MM.1S (cell line): ENCODE results near the gene CLEC17A.

Experiments used
- EZH2 ChIP-seq: fragments of 300-600 bp; sonication (generic); optimal IDR thresholded peaks from 2 replicates; pipeline ENCODE3; 2017; ENCODE audit warnings: low read depth, mild to moderate bottlenecking, antibody characterized with exemption, low read length, mixed read lengths
- EZH2phosphoT487 ChIP-seq: fragments of 300-600 bp; sonication (generic); IDR thresholded peaks from 2 replicates; pipeline ENCODE4 v1.6.1; 2018; ENCODE audit warnings: antibody characterized with exemption, low read length
- TF ChIP-seq, protein P1 (sequence below): fragments of 300-600 bp; sonication (generic); IDR thresholded peaks from 2 replicates; pipeline ENCODE4 v1.5.1; 2016; ENCODE audit warnings: antibody characterized with exemption, low read length, mixed read lengths

DNA sequence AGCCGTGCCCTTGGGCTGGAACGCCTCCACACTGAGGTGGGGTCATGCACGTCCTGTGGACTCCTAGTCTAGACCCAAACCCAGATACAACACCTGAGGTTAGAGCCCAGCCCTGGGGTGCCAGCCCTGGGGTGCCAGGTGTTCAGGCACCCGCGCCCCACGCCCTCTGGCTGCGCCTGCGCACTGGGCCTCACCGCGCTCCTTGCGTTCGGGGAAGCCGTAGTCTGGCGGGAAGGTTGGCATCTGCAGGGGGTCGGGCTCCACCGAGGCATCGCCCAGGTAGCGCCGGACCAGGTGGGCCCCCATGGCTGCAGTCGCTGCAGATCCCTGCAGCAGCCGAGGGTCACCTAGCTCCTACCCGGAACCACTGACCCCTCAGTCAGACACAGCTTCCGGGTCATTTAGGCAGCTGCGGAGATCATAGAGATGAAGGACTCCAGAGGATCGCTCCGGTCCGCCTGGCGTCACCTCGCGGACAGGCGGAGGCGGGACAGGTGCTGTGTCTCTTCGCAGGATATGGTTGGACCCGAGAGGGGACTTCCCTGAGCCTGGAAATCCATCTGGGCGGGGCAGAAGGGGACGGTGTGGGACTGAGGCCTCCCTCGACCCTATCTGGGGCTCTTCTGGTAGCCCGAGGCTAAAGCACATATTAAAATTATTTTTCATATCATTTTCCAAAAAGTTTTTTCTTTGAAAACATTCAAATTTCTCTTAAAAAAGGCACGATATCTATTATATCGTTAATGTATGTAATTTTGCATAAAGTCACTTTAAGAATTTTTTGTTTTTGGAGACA, 11.0 kb upstream of the CLEC17A start, which contains the start of gene NDUFB7:
- TF ChIP-seq, protein P1, sequence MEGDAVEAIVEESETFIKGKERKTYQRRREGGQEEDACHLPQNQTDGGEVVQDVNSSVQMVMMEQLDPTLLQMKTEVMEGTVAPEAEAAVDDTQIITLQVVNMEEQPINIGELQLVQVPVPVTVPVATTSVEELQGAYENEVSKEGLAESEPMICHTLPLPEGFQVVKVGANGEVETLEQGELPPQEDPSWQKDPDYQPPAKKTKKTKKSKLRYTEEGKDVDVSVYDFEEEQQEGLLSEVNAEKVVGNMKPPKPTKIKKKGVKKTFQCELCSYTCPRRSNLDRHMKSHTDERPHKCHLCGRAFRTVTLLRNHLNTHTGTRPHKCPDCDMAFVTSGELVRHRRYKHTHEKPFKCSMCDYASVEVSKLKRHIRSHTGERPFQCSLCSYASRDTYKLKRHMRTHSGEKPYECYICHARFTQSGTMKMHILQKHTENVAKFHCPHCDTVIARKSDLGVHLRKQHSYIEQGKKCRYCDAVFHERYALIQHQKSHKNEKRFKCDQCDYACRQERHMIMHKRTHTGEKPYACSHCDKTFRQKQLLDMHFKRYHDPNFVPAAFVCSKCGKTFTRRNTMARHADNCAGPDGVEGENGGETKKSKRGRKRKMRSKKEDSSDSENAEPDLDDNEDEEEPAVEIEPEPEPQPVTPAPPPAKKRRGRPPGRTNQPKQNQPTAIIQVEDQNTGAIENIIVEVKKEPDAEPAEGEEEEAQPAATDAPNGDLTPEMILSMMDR = peak; percentile 91
- TF ChIP-seq EZH2 = no peak
- TF ChIP-seq EZH2phosphoT487 = no peak
